ENCODE measurements around the gene NDUFB11. TPM values are rescaled to one million over a fixed set of nuclear protein-coding genes. Genes with fewer than 3 reads are reported as not detected.

Gene NDUFB11
- total RNA-seq, 2 experiments from 2014 or later: 82.9 to 89.8 TPM

DNA sequence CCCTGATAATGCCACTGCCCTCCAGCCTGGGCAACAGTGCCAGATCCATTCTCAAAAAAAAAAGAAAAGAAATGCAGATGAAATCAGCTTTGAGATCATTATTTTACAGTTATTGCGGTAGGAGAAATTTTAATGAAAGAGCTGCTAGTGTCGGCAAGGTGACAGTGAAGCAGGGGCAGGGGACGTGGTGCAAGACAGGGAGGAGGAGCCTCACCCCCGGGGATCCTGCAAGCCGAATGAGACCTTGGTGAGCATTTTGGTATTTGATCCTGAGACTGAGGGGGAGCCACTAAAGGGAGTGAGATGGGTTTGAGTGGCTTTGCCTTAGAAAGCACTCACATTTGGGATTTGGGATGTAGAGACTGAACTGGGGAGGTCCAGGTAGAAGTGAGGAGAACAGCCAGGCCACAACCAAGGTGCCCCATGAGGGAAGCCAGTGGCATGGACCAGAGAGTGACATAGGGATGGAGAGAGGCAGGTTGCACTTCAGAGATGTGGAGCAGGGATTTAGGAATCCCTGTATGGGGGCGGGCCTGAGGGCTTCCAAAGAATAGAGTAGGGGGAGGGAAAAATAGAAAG lies 24.1 kb upstream of the NDUFB11 start:
- ChIA-PET CTCF (no interaction called here), POLR2A (interaction anchor here (0.7 kb wide), 1 partner anchor 458 kb away, joined by 3 read pairs; no protein-coding TSS in a partner anchor)
- H3K27ac Mint-ChIP-seq: no peak overlapping the region
- ATAC-seq (no peak), DNase-seq (no peak)
- H3K4me1 Mint-ChIP-seq (ENCODE audit: low read depth): peaks cover 11% of the 10 kb centered on the region
- no peaks in the 10 kb centered on the region for H3K27me3 Mint-ChIP-seq
- TF ChIP-seq, protein P1, sequence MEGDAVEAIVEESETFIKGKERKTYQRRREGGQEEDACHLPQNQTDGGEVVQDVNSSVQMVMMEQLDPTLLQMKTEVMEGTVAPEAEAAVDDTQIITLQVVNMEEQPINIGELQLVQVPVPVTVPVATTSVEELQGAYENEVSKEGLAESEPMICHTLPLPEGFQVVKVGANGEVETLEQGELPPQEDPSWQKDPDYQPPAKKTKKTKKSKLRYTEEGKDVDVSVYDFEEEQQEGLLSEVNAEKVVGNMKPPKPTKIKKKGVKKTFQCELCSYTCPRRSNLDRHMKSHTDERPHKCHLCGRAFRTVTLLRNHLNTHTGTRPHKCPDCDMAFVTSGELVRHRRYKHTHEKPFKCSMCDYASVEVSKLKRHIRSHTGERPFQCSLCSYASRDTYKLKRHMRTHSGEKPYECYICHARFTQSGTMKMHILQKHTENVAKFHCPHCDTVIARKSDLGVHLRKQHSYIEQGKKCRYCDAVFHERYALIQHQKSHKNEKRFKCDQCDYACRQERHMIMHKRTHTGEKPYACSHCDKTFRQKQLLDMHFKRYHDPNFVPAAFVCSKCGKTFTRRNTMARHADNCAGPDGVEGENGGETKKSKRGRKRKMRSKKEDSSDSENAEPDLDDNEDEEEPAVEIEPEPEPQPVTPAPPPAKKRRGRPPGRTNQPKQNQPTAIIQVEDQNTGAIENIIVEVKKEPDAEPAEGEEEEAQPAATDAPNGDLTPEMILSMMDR (IDR thresholded peaks at IDR 0.05): no peak
- H3K4me3 Mint-ChIP-seq: no peak overlapping the region
- H3K9me3 Mint-ChIP-seq: no peaks in the 10 kb centered on the region
- peaks cover 16% of the 10 kb centered on the region for H3K36me3 Mint-ChIP-seq (ENCODE audit: low read depth)
- intact Hi-C loops (cut with micrococcal nuclease): no loop called here

DNA sequence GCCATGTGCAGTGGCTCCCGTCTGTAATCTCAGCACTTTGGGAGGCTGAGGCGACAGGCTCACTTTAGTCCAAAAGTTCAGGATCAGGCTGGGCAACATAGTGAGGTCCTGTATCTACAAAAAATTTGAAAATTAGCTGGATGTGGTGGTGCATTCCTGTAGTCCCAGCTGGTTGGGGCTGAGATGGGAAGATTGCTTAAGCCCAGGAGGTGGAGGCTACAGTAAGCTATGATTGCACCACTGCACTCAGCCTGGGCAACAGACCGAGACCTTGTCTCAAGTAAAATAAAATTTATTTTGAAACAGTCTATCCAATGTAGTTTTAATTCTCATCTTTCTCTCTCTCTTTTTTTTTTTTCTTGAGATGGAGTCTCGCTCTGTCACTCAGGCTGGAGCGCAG lies 21.6 kb upstream of the NDUFB11 start:
- Mint-ChIP-seq H3K4me1 (ENCODE audit: low read depth) (peaks cover 11% of the 10 kb centered on the region), H3K27me3 (no peaks in the 10 kb centered on the region), H3K9me3 (no peaks in the 10 kb centered on the region), H3K36me3 (ENCODE audit: low read depth) (peaks cover 16% of the 10 kb centered on the region), H3K4me3 (no peak overlapping the region), H3K27ac (no peak overlapping the region)
- TF ChIP-seq, protein P1 (IDR thresholded peaks at IDR 0.05): no peak
- intact Hi-C loops (cut with micrococcal nuclease): no loop called here
- ATAC-seq (no peak), DNase-seq (no peak)
- POLR2A ChIA-PET: no interaction called here
- CTCF ChIA-PET: no interaction called here

GRCh38 chrX:47164420-47164819 lies 19.9 kb upstream of the NDUFB11 start:
- H3K27ac Mint-ChIP-seq: no peak overlapping the region
- intact Hi-C loops (cut with micrococcal nuclease): no loop called here
- no peak for ATAC-seq
- H3K27me3 Mint-ChIP-seq: no peaks in the 10 kb centered on the region
- TF ChIP-seq, protein P1 (IDR thresholded peaks at IDR 0.05): no peak
- no peak for DNase-seq
- no peak overlapping the region for H3K4me3 Mint-ChIP-seq
- ChIA-PET CTCF (no interaction called here), POLR2A (no interaction called here)
- H3K4me1 Mint-ChIP-seq (ENCODE audit: low read depth): peaks cover 16% of the 10 kb centered on the region
- peaks cover 16% of the 10 kb centered on the region for H3K36me3 Mint-ChIP-seq (ENCODE audit: low read depth)
- no peaks in the 10 kb centered on the region for H3K9me3 Mint-ChIP-seq

- Mint-ChIP-seq H3K36me3 (ENCODE audit: low read depth) (peaks cover 17% of the 10 kb centered on the region), H3K4me1 (ENCODE audit: low read depth) (peaks cover 13% of the 10 kb centered on the region), H3K27ac (no peak overlapping the region), H3K4me3 (no peak overlapping the region), H3K27me3 (no peaks in the 10 kb centered on the region), H3K9me3 (no peaks in the 10 kb centered on the region)
- intact Hi-C loops (cut with micrococcal nuclease): no loop called here
- DNase-seq: no peak
- ChIA-PET CTCF (no interaction called here), POLR2A (no interaction called here)
- TF ChIP-seq, protein P1 (IDR thresholded peaks at IDR 0.05): no peak
- ATAC-seq: no peak
Measured at GRCh38 chrX:47162927-47163583, 18.6 kb upstream of the NDUFB11 start.

GRCh38 chrX:47160781-47161180 lies 16.3 kb upstream of the NDUFB11 start:
- H3K27me3 Mint-ChIP-seq: no peaks in the 10 kb centered on the region
- peaks cover 33% of the 10 kb centered on the region for H3K36me3 Mint-ChIP-seq (ENCODE audit: low read depth)
- H3K4me3 Mint-ChIP-seq: no peak overlapping the region
- ChIA-PET POLR2A (no interaction called here), CTCF (no interaction called here)
- no peak overlapping the region for H3K27ac Mint-ChIP-seq
- H3K9me3 Mint-ChIP-seq: no peaks in the 10 kb centered on the region
- peaks cover 9% of the 10 kb centered on the region for H3K4me1 Mint-ChIP-seq (ENCODE audit: low read depth)
- intact Hi-C loops (cut with micrococcal nuclease): no loop called here
- TF ChIP-seq, protein P1 (IDR thresholded peaks at IDR 0.05): no peak
- DNase-seq: no peak
- no peak for ATAC-seq

All from activated CD8-positive, alpha-beta T cell treated with anti-CD3 and anti-CD28 coated beads for 36 hours (primary cell).